GM10248 (cell line): ENCODE data around the gene FNDC10.

Source experiments
- CTCF ChIA-PET: fragments of 300-600 bp; sonication (Branson Sonifier 250); formaldehyde crosslinking; extraction: SDS; loops from one replicate; lab custom pipeline; 2021; ENCODE audit warnings: antibody characterized with exemption; lab: Yijun Ruan, JAX
- POLR2A ChIA-PET: fragments of 350-650 bp; sonication (Branson Sonifier 250); formaldehyde crosslinking; extraction: SDS; loops from one replicate; lab custom pipeline; 2020; ENCODE audit warnings: antibody characterized with exemption; lab: Yijun Ruan, JAX
- DNase-seq: peaks from one replicate; pipeline ENCODE4 v3.0.0; 2012; ENCODE audit errors: extremely low spot score
- TF ChIP-seq, protein P1 (sequence below): IDR thresholded peaks from 2 replicates; pipeline ENCODE4 v1.5.1; 2012; ENCODE audit warnings: mild to moderate bottlenecking, low read depth; ENCODE audit errors: extremely low read depth, missing control alignments, control extremely low read depth

The FNDC10 gene

GRCh38 chr1:1601564-1602303 is 1.8 kb upstream of the FNDC10 start:
- DNase-seq = no peak
- ChIA-PET CTCF (interaction anchor here (1.3 to 1.9 kb wide), 4 partner anchors 10 to 20 kb away, joined by 3 to 6 read pairs (median 4); no protein-coding TSS in a partner anchor), POLR2A (no interaction called here)
- TF ChIP-seq, protein P1, sequence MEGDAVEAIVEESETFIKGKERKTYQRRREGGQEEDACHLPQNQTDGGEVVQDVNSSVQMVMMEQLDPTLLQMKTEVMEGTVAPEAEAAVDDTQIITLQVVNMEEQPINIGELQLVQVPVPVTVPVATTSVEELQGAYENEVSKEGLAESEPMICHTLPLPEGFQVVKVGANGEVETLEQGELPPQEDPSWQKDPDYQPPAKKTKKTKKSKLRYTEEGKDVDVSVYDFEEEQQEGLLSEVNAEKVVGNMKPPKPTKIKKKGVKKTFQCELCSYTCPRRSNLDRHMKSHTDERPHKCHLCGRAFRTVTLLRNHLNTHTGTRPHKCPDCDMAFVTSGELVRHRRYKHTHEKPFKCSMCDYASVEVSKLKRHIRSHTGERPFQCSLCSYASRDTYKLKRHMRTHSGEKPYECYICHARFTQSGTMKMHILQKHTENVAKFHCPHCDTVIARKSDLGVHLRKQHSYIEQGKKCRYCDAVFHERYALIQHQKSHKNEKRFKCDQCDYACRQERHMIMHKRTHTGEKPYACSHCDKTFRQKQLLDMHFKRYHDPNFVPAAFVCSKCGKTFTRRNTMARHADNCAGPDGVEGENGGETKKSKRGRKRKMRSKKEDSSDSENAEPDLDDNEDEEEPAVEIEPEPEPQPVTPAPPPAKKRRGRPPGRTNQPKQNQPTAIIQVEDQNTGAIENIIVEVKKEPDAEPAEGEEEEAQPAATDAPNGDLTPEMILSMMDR = no peak

DNA sequence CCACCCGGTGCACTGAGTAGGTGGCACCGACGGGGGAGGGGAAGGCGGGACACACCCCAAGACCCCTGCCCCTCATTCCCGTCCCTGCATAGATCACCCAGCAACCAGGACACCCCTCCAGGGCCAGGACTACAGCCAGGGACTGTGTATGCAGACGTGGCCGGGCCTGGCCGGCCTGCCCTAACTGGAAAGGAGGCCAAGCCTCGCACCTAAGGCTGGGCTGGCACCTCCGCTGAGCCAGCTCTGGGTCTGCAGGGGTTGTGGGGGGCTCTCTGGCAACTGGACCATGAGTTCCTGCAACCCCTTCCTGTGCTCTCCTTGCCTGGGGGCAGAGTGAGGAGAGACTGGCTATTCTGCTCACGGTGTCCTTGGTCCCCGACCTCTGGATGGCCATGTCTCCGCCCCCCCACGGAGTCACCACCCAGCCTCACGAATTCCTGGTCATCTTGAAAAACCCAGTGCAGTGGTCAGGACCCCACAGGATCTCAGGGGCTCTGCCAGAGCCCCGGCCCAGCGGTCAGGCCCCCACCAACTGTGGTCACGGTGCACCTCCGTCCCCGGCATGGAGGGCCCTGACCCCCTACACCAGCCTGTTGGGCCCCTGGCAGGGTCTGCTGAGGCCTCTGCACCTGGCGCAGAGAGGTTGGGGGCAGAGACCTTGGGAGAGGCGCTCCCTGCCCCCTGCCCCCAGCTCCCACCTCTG is 1.1 kb upstream of the FNDC10 start:
- POLR2A ChIA-PET = interaction anchor here (0.5 kb wide), 1 partner anchor 52 kb away, joined by 5 read pairs; no protein-coding TSS in a partner anchor
- TF ChIP-seq, protein P1 = no peak
- no peak for DNase-seq
- CTCF ChIA-PET = no interaction called here

DNA sequence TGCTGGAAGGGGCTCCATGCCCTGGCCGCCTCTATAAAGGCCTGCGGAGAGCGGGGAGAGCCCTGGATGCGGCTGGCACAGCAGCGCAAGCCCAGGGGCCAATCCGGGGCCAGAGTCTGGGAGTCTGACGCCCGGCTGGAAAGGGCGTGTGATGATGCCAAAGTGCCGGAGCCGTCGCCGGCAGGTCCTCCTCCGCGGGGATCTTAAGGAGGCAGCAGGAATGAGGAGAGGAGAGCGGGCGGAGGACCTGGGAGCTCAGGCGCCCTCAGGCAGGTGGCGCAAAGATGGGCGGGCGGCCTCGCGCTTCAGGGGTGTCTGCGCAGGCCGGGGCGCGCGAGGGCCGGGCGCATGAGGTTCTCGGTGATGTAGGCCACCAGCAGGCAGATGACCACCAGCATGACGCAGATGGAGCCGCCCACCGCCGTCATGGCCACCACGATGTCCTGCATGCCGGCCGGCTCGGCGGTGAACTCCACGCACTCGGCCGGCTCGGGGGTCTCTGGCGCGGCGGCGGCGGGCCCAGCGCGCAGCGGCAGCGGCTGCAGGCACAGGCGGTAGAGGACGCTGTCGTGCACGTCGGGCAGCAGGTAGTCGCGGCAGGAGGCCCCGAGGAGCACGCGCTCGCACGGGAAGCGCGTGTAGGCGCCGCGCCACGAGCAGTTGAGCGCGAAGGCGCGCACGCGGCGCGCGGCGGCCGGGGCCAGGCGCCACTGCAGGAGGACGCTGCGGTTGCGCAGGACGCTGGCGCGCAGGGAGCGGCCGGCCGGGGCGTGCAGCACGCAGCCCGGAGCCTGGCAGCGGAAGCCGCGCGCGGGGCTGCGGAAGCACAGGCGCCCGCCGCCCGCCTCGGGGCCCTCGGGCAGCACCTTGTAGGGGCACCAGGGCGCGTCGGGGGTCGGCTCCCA is 653 bp downstream of the FNDC10 start:
- ChIA-PET CTCF (no interaction called here), POLR2A (no interaction called here)
- TF ChIP-seq, protein P1 = peak; percentile 31
- no peak for DNase-seq

GRCh38 chr1:1598720-1599029 is 1.3 kb downstream of the FNDC10 start:
- CTCF ChIA-PET = interaction anchor here (1.7 kb wide), 1 partner anchor 13 kb away, joined by 5 read pairs; no protein-coding TSS in a partner anchor
- TF ChIP-seq, protein P1 = no peak
- no peak for DNase-seq
- POLR2A ChIA-PET = no interaction called here

GRCh38 chr1:1598051-1598719 is 1.8 kb downstream of the FNDC10 start:
- TF ChIP-seq, protein P1 = no peak
- ChIA-PET CTCF (interaction anchor here (0.9 to 1.7 kb wide), 3 partner anchors 12 to 20 kb away, joined by 3 to 5 read pairs (median 3); no protein-coding TSS in a partner anchor), POLR2A (interaction anchor here (0.6 kb wide), 1 partner anchor 28 kb away, joined by 5 read pairs; no protein-coding TSS in a partner anchor)
- no peak for DNase-seq
